C4-2B (cell line): ENCODE results near the gene ACP6.

Source experiments
- CTCF ChIP-seq: fragments of 450-650 bp; conservative IDR thresholded peaks from 2 replicates; pipeline ENCODE4 v1.5.1; 2017; ENCODE audit warnings: mild to moderate bottlenecking
- ZFX ChIP-seq: fragments of 450-650 bp; IDR thresholded peaks from 2 replicates; pipeline ENCODE4 v1.6.1; 2017

- TF ChIP-seq CTCF: no peak
- TF ChIP-seq ZFX: no peak
These were observed 50.6 kb downstream of the ACP6 start for GRCh38 chr1:147619741-147620140.
